ENCODE results near the gene POLA1.

POLA1 gene

DNA sequence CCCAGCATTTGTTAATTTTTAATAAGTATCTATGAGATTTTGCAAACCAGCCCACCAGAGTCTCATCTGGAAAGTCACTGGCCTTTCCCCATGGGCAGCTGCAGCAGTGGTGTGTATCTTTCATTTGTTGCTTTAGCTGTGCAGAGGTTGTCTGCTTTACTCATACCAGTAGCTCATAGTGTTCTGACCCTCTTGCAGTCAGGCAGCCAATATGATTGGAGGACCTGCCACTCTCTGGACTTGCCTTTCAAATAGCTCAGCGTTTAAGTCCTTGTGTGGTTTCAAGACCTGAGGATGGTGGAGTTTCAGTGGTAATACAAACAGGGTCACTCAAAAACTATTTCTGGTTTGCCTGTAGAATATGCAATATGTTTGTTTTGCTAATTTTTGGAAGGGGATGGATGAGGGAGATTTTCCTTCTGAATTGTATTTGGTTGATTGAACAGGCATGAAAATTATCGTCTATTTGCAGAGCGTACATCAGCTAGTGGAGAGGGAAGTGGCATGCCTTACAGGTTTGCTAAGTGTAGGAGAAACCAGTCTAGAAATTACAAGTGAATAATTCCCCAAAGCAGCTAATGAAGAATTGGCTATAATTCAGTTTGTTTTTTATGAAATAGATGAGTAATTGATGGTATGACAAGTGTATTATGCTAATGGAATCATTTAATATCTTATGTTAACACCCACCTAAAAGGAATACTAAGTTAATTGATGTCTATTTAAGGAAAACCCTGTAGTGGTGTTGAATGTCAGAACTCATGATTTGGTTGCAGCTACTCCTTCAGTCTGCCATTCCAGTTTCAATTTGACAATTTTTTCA is 8.9 kb downstream of the POLA1 start:
- no peak for DNase-seq

DNA sequence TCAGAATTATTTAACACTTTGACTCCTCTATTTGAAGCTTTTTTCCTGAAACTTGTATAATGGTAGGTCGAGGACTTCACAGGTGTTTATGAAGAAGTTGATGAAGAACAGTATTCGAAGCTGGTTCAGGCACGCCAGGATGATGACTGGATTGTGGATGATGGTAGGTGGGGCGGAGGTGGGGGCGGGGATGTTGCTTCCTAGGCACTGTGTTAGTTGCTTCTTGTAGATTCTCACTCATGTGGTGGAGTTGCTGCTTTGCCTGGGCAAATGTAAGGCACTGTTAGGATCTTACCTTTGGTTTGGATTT is 9.4 kb downstream of the POLA1 start:
- no peak for DNase-seq

GRCh38 chrX:24718771-24719170 is 25.1 kb downstream of the POLA1 start:
- DNase-seq = no peak

- no peak for DNase-seq
Observed at GRCh38 chrX:24720036-24720435, 26.3 kb downstream of the POLA1 start.

DNA sequence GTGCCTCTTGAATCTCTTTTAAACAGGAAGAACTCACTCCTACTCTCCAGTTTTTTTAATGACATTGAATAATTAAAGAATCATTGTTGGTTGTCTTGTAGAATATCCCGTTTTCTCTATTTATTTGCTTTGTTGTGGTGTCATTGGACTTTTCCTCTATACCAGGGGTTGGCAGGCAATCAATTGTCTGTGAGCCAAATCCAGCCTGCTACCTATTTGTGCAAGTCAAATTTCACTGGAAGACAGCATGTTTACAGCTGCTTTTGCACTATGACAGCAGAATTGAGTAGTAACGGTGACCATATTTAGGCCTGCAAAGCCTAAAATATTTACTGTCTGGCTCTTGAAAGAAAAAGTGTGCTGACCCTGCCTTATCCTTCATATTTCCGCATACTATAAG is 34.8 kb downstream of the POLA1 start:
- DNase-seq = no peak

- no peak for DNase-seq
Observed at GRCh38 chrX:24732766-24733500, 39.2 kb downstream of the POLA1 start.

DNA sequence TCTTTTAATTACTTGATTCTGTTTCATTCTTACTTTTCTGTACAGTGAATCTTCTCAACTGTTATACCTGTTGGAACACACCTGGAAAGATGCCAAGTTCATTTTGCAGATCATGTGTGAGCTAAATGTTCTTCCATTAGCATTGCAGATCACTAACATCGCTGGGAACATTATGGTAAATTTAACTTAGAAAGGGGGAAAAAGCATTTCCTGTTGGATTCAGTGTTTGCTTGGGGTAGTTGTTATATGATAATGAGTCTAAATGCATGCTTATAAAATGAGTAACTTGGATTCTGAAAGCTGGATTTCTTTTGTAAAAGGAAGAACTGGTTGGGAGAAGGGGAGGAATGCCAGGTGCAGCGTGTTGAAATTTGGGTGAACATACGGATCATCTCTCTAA is 47.6 kb downstream of the POLA1 start:
- DNase-seq = no peak

DNA sequence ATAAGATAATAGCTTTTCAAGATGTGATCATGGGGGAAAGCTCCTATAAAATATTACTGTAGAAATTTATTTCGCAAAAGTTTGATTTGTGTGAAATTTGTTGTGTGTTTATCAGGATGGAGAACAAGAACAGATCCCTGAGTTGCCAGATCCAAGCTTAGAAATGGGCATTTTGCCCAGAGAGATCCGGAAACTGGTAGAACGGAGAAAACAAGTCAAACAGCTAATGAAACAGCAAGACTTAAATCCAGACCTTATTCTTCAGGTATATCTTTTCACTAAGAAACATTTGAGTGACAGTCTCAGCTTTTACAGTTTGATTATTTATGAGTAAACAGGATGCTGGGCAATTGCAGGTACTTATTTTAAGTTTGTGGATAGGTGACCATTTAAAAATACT is 54.5 kb downstream of the POLA1 start:
- DNase-seq = no peak

DNA sequence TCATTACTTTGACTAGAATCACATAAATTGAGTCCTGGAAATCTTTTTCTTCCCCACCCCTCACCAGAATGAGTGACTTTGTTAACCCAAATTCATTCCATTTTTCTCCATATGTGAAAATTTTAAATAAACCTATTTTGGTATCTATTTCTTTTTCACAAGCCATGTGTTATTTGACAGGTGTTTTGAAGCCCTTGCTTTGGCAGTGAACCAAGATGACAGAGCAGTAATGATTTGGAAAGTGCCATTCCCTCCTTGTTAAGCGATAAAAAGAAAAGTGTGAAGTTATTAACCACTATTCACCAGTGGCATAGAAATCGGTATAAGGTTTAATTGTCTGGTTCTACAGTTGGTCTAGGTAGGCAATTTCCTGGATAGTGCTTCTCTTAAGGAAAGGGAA is 66.1 kb downstream of the POLA1 start:
- DNase-seq = no peak

DNA sequence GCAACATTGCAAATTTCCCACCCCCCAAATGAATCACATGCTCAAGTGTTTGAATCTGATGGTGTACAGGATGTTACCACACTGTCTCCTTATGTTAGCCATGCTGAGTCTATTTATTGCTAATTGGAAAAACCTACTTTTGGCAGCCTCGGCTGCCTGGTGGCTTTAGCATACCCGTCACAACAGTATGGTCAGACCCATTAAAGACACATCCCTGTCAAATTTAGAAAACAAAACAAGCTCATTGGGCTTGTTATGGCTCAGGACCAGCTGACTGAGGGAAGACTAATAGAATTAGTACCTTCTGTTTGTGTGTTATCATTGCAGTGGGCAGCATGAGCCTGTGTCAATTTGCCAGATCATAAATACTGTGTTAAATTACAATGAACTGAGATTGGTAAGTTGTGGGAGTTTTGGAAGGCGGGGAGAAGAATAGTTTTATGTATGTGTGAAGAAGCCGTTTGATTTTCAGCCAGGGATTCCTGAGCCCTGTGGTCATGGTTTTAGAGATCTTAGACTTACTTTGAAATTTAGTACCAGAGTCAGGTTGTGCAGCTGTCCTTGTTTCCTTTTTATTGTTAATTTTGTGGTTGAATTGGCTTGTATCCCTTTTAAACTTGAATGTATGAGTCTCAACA is 66.8 kb downstream of the POLA1 start:
- no peak for DNase-seq

DNA sequence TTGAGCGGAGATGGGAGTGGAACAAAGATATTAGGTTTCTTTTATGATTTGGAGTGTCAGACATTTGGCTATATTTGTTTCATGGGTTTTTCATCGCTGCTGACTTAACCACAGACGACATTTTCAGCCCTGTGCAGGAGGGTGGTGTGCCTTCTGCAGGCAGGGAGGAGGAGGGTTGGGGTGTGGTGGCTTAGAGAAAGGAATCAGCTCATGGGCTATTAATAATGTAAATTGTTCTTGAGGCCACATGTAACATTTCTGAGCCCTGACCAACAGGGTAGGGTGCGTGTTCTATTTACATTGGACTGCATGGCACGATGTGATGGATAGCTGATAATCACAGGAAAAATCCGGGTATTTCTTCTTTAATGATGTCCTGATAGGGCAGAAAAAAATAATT is 67.6 kb downstream of the POLA1 start:
- no peak for DNase-seq

DNA sequence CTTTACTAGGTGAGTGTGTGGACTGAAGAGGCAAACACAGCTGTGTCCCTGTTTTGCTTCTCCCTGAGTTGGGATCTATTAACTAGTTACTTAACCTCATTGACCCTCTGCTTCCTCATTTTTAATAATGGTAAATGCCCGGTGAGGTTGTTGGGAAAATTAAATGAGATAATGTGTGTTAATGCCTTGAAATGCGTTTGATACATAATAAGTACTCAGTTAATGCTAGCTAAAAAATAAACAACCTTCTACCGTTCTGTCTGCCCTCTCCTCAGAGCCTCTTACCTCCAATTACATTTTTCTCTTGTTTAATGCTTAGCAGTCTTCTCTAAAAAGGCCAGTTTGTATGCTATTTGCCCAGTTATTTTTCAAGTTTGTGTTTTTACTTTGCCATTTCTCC is 70.3 kb downstream of the POLA1 start:
- DNase-seq = no peak

GRCh38 chrX:24767557-24767956 is 73.8 kb downstream of the POLA1 start:
- no peak for DNase-seq

GRCh38 chrX:24768556-24768955 is 74.8 kb downstream of the POLA1 start:
- no peak for DNase-seq

GRCh38 chrX:24774650-24775049 is 80.9 kb downstream of the POLA1 start:
- DNase-seq = no peak

GRCh38 chrX:24775891-24776290 is 82.2 kb downstream of the POLA1 start:
- no peak for DNase-seq

DNA sequence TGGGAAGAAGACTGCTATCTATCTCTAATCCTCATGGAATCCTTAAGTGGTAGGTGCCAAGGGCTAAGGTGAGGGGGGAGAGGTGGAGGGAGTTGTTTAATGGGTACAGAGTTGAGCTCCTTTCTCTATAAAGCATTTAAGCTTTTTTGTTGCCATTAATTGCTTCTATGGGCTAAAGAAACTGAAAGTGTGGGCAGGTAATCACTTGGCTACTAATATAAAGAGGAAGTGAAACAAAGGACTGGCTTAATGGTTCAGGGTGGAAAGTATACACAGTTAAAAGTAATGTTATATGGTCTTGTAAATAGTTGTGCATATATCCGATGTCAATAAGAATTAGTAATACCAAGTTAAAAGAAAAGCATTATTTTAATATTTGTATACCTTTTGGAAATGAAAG is 83.9 kb downstream of the POLA1 start:
- no peak for DNase-seq

- DNase-seq = no peak
Observed at GRCh38 chrX:24782011-24782410, 88.3 kb downstream of the POLA1 start.

GRCh38 chrX:24789047-24789446 is 95.3 kb downstream of the POLA1 start:
- DNase-seq = no peak

GRCh38 chrX:24790166-24790565 is 96.4 kb downstream of the POLA1 start:
- no peak for DNase-seq

DNA sequence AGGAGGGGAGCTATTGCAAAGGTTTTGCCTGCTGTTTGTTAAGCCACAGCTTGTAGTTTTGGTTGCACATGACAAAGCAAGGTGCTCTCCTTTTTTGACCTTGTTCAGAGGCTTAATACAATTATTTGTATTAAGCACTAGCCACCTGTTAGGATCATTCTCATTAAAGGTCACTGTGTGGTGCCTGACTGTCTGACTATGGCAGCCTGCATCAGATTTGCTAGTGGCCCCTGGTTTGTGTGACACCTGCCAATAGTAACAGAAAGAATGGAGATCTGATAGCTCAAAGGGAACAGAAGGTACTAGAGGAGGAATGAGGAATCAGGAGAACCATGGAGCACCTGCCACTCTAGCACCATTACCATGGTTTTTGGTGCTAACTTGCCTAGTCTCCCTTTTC is 102.5 kb downstream of the POLA1 start:
- DNase-seq = no peak

- DNase-seq = no peak
Observed at GRCh38 chrX:24799078-24799477, 105.4 kb downstream of the POLA1 start.

- no peak for DNase-seq
Observed at GRCh38 chrX:24799565-24799964, 105.8 kb downstream of the POLA1 start.

- no peak for DNase-seq
Observed at GRCh38 chrX:24805201-24805600, 111.5 kb downstream of the POLA1 start.
